Breast epithelium (tissue), 4 donors: ENCODE measurements around the gene TEX51. TPM values are rescaled to one million over a fixed set of nuclear protein-coding genes. Genes with fewer than 3 reads are reported as not detected.
A peak's percentile ranks its signal among the peaks of the same experiment; 100 is the strongest.

ENCODE experiments used
- DNase-seq, 2 donors: peaks; one replicate each; pipeline ENCODE4 v3.0.0-alpha.2; 2019; ENCODE audit warnings: low spot score in 2 of 2
- H3K27ac ChIP-seq, 2 donors: fragments of 200-600 bp; sonication (generic) in 1 of 2; one replicate each; pipeline ENCODE4 v1.5.1; 2016 to 2019; ENCODE audit warnings: mild to moderate bottlenecking in 1 of 2
- H3K27me3 ChIP-seq, 2 donors: fragments of 200-600 bp; sonication (generic) in 1 of 2; one replicate each; pipeline versions ENCODE4 v1.5.1 to v1.6.0; 2017 to 2019; ENCODE audit warnings: control low read depth in 1 of 2, mild to moderate bottlenecking in 1 of 2
- H3K36me3 ChIP-seq: fragments of 200-600 bp; one replicate; pipeline ENCODE4 v1.5.1; 2019
- H3K4me1 ChIP-seq, 2 donors: fragments of 200-600 bp; sonication (generic); one replicate each; pipeline ENCODE4 v1.5.1; 2016 to 2019; ENCODE audit warnings: control low read depth in 1 of 2
- H3K4me3 ChIP-seq, 3 donors: fragments of 200-600 bp; sonication (generic); 1 replicate in 2 of 3; 2 replicates in 1 of 3; pipeline ENCODE4 v1.5.1; 2016 to 2019; ENCODE audit warnings: mild to moderate bottlenecking in 3 of 3, moderate library complexity in 2 of 3
- H3K9me3 ChIP-seq, 2 donors: fragments of 200-600 bp; sonication (generic) in 1 of 2; one replicate each; pipeline ENCODE4 v1.5.1; 2016 to 2019; ENCODE audit warnings: control low read depth in 1 of 2
- CTCF ChIP-seq, 3 donors: fragments of 450-650 bp; IDR thresholded peaks; one replicate each; pipeline ENCODE4 v1.5.1; 2016 to 2017; ENCODE audit warnings: antibody characterized with exemption in 3 of 3, mild to moderate bottlenecking in 3 of 3, moderate library complexity in 3 of 3
- POLR2A ChIP-seq: fragments of 450-650 bp; IDR thresholded peaks from one replicate; pipeline ENCODE4 v1.6.1; 2016; ENCODE audit warnings: antibody characterized with exemption, mild to moderate bottlenecking, moderate library complexity
- POLR2AphosphoS5 ChIP-seq, 3 donors: sonication (generic); formaldehyde crosslinking; IDR thresholded peaks; one replicate each; pipeline ENCODE4 v1.6.1; 2017; ENCODE audit warnings: antibody characterized with exemption in 3 of 3
- intact Hi-C: fragments of 100-400 bp; cut with DNase I; formaldehyde crosslinking; loops from one replicate; pipeline ENCODE4 v1.15.1; 2023; ENCODE audit warnings: low total_unique reads
- total RNA-seq, 3 donors: library from RNA; depleted of rRNA; stranded (reverse); fragments of >200 nt; gene quantifications; one replicate each; pipeline ENCODE4 v1.1.0, GENCODE V29; 2016

The TEX51 gene
- total RNA-seq, 3 donors from 2014 or later, result not detected

- H3K36me3 ChIP-seq, result no peaks in the 10 kb centered on the region
- DNase-seq, result peak in 1 of 2 donors; percentile 24
- TF ChIP-seq POLR2A (no peak), POLR2AphosphoS5 (IDR thresholded peaks at IDR 0.05) (no peak), CTCF (IDR thresholded peaks at IDR 0.05) (no peak)
- no peak overlapping the region for H3K4me3 ChIP-seq
- no peaks in the 10 kb centered on the region for H3K27me3 ChIP-seq
- intact Hi-C loops, result no loop called here
- H3K4me1 ChIP-seq, result no peaks in the 10 kb centered on the region
- H3K27ac ChIP-seq, result no peak overlapping the region
- no peaks in the 10 kb centered on the region for H3K9me3 ChIP-seq
Measured at GRCh38 chr2:126891681-126892500, 6.8 kb upstream of the TEX51 start.

GRCh38 chr2:126893153-126893552, 5.5 kb upstream of the TEX51 start:
- H3K9me3 ChIP-seq, result no peaks in the 10 kb centered on the region
- no peaks in the 10 kb centered on the region for H3K4me1 ChIP-seq
- H3K27ac ChIP-seq, result no peak overlapping the region
- peak in 1 of 2 donors; percentile 12 for DNase-seq
- H3K4me3 ChIP-seq, result no peak overlapping the region
- TF ChIP-seq CTCF (IDR thresholded peaks at IDR 0.05) (no peak), POLR2A (no peak), POLR2AphosphoS5 (IDR thresholded peaks at IDR 0.05) (no peak)
- no peaks in the 10 kb centered on the region for H3K36me3 ChIP-seq
- H3K27me3 ChIP-seq, result no peaks in the 10 kb centered on the region
- intact Hi-C loops, result no loop called here

GRCh38 chr2:126893606-126894005, 5.1 kb upstream of the TEX51 start:
- no peak for DNase-seq
- H3K4me3 ChIP-seq, result no peak overlapping the region
- no peaks in the 10 kb centered on the region for H3K9me3 ChIP-seq
- intact Hi-C loops, result no loop called here
- TF ChIP-seq CTCF (IDR thresholded peaks at IDR 0.05) (no peak), POLR2AphosphoS5 (IDR thresholded peaks at IDR 0.05) (no peak), POLR2A (no peak)
- no peaks in the 10 kb centered on the region for H3K27me3 ChIP-seq
- H3K27ac ChIP-seq, result no peak overlapping the region
- no peaks in the 10 kb centered on the region for H3K36me3 ChIP-seq
- H3K4me1 ChIP-seq, result no peaks in the 10 kb centered on the region

- Histone ChIP-seq H3K27ac (no peak overlapping the region), H3K4me1 (no peaks in the 10 kb centered on the region), H3K4me3 (no peak overlapping the region), H3K36me3 (no peaks in the 10 kb centered on the region), H3K27me3 (no peaks in the 10 kb centered on the region), H3K9me3 (no peaks in the 10 kb centered on the region)
- DNase-seq, result no peak
- intact Hi-C loops, result no loop called here
- no peak for TF ChIP-seq POLR2A
- no peak for TF ChIP-seq CTCF (IDR thresholded peaks at IDR 0.05)
- no peak for TF ChIP-seq POLR2AphosphoS5 (IDR thresholded peaks at IDR 0.05)
Measured at GRCh38 chr2:126894082-126894481, 4.6 kb upstream of the TEX51 start.

- peak; percentile 2 to 7 for DNase-seq
- H3K9me3 ChIP-seq, result no peaks in the 10 kb centered on the region
- H3K27me3 ChIP-seq, result no peaks in the 10 kb centered on the region
- no peaks in the 10 kb centered on the region for H3K4me1 ChIP-seq
- no peak overlapping the region for H3K4me3 ChIP-seq
- H3K27ac ChIP-seq, result no peak overlapping the region
- intact Hi-C loops, result no loop called here
- no peaks in the 10 kb centered on the region for H3K36me3 ChIP-seq
- no peak for TF ChIP-seq POLR2AphosphoS5 (IDR thresholded peaks at IDR 0.05)
- TF ChIP-seq CTCF (IDR thresholded peaks at IDR 0.05), result no peak
- no peak for TF ChIP-seq POLR2A
Measured at GRCh38 chr2:126894585-126895182, 4.0 kb upstream of the TEX51 start.
